Stimulated activated naive CD8-positive, alpha-beta T cell treated with anti-CD3 and anti-CD28 coated beads, Interleukin-15, amount 100 ng/mL, for 72 hours (primary cell): ENCODE measurements around the gene CHD3.

ENCODE experiments used
- ATAC-seq: fragments of 150-1000 bp; cut with Tn5 transposase; 2 replicates; pipeline ENCODE4 v1.10.0; 2021; ENCODE audit warnings: mild to moderate bottlenecking, moderate library complexity
- DNase-seq, 2 donors: peaks; one replicate each; pipeline ENCODE4 v3.0.0; 2021 to 2022
- H3K27ac Mint-ChIP-seq, 2 donors: one replicate each; pipeline ENCODE4 v1.8.0; 2022; ENCODE audit warnings: mild to moderate bottlenecking in 2 of 2, mixed read lengths in 2 of 2, moderate library complexity in 2 of 2
- H3K27me3 Mint-ChIP-seq: one replicate; pipeline ENCODE4 v1.8.0; 2022; ENCODE audit warnings: mixed read lengths
- H3K4me1 Mint-ChIP-seq: one replicate; pipeline ENCODE4 v1.8.0; 2022; ENCODE audit warnings: mild to moderate bottlenecking, mixed read lengths
- H3K4me3 Mint-ChIP-seq, 2 donors: one replicate each; pipeline ENCODE4 v1.8.0; 2022; ENCODE audit warnings: mild to moderate bottlenecking in 2 of 2, mixed read lengths in 2 of 2, moderate library complexity in 1 of 2
- H3K9me3 Mint-ChIP-seq, 2 donors: one replicate each; pipeline ENCODE4 v1.8.0; 2022; ENCODE audit warnings: mixed read lengths in 2 of 2

The CHD3 gene

DNA sequence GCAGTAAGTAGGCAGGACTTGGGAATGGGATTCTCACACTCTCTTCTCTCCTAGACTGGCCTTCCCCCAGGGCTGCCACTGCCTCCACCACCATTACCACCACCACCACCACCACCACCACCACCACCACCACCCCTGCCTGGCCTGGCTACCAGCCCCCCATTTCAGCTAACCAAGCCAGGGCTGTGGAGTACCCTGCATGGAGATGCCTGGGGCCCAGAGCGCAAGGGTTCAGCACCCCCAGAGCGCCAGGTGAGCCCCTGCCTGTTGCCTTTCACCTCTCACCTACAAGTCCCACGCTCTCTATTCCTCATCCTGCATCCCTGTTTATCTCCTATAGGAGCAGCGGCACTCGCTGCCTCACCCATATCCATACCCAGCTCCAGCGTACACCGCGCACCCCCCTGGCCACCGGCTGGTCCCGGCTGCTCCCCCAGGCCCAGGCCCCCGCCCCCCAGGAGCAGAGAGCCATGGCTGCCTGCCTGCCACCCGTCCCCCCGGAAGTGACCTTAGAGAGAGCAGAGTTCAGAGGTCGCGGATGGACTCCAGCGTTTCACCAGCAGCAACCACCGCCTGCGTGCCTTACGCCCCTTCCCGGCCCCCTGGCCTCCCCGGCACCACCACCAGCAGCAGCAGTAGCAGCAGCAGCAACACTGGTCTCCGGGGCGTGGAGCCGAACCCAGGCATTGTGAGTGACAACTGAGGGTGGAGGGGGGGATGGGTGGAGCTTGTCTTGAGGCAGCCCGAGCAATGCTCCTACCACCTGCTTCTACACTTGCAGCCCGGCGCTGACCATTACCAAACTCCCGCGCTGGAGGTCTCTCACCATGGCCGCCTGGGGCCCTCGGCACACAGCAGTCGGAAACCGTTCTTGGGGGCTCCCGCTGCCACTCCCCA, 41.6 kb upstream of the CHD3 start:
- H3K4me1 Mint-ChIP-seq: peaks cover 79% of the 10 kb centered on the region
- no peaks in the 10 kb centered on the region for H3K9me3 Mint-ChIP-seq
- peak overlapping the region in 1 of 2 donors; percentile 27 for H3K27ac Mint-ChIP-seq
- no peaks in the 10 kb centered on the region for H3K27me3 Mint-ChIP-seq
- H3K4me3 Mint-ChIP-seq: peak overlapping the region; percentile 30 to 68
- ATAC-seq: no peak
- DNase-seq: no peak

DNA sequence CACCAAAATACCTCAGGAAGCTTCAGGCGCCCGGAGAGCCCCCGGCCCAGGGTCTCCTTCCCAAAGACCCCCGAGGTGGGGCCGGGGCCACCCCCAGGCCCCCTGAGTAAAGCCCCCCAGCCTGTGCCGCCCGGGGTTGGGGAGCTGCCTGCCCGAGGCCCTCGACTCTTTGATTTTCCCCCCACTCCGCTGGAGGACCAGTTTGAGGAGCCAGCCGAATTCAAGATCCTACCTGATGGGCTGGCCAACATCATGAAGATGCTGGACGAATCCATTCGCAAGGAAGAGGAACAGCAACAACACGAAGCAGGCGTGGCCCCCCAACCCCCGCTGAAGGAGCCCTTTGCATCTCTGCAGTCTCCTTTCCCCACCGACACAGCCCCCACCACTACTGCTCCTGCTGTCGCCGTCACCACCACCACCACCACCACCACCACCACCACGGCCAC, 40.4 kb upstream of the CHD3 start:
- DNase-seq (no peak), ATAC-seq (no peak)
- Mint-ChIP-seq H3K9me3 (no peaks in the 10 kb centered on the region), H3K27ac (peak overlapping the region; percentile 46 to 59), H3K27me3 (no peaks in the 10 kb centered on the region), H3K4me3 (peak overlapping the region; percentile 35 to 46), H3K4me1 (peaks cover 81% of the 10 kb centered on the region)

GRCh38 chr17:7848739-7849129, 39.9 kb upstream of the CHD3 start:
- Mint-ChIP-seq H3K27ac (no peak overlapping the region), H3K4me3 (no peak overlapping the region), H3K9me3 (no peaks in the 10 kb centered on the region), H3K4me1 (peaks cover 83% of the 10 kb centered on the region), H3K27me3 (no peaks in the 10 kb centered on the region)
- no peak for ATAC-seq
- DNase-seq: no peak

DNA sequence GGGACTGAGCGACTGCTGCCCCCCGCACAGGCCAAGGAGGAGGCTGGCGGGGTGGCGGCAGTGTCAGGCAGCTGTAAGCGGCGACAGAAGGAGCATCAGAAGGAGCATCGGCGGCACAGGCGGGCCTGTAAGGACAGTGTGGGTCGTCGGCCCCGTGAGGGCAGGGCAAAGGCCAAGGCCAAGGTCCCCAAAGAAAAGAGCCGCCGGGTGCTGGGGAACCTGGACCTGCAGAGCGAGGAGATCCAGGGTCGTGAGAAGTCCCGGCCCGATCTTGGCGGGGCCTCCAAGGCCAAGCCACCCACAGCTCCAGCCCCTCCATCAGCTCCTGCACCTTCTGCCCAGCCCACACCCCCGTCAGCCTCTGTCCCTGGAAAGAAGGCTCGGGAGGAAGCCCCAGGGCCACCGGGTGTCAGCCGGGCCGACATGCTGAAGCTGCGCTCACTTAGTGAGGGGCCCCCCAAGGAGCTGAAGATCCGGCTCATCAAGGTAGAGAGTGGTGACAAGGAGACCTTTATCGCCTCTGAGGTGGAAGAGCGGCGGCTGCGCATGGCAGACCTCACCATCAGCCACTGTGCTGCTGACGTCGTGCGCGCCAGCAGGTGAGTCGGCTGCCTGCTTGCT, 39.3 kb upstream of the CHD3 start:
- Mint-ChIP-seq H3K4me3 (no peak overlapping the region), H3K9me3 (no peaks in the 10 kb centered on the region), H3K27ac (peak overlapping the region in 1 of 2 donors; percentile 12), H3K27me3 (no peaks in the 10 kb centered on the region), H3K4me1 (peaks cover 87% of the 10 kb centered on the region)
- ATAC-seq (no peak), DNase-seq (no peak)

GRCh38 chr17:7849751-7850504, 38.7 kb upstream of the CHD3 start:
- Mint-ChIP-seq H3K9me3 (no peaks in the 10 kb centered on the region), H3K4me1 (peaks cover 85% of the 10 kb centered on the region), H3K27me3 (no peaks in the 10 kb centered on the region), H3K27ac (peak overlapping the region in 1 of 2 donors; percentile 71), H3K4me3 (peak overlapping the region in 1 of 2 donors; percentile 51)
- DNase-seq (no peak), ATAC-seq (no peak)

DNA sequence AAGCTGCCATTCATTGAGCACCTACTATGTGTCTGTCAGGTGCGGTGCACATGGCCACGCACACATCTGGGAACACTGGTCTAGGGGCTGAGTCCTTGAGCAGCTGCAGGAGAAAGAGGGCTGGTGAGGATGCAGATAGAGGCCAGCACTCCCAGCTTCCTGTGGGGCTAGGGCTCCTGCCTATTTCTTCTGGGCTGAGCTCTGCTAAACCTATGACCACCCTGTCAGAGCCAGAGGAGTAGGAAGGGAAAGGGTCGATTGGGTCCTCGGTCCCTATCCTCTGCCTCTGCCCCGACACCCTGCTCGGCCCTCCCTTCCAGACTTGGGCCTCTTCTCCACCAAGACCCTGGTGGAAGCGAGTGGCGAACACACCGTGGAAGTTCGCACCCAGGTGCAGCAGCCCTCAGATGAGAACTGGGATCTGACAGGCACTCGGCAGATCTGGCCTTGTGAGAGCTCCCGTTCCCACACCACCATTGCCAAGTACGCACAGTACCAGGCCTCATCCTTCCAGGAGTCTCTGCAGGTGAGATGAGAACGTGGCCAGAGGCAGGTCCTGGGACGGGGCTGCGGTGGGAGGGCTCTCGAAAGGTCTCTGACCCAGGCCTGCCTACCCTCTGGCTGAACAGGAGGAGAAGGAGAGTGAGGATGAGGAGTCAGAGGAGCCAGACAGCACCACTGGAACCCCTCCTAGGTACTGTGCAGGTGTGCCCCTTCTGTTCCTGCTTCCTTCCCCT, 37.7 kb upstream of the CHD3 start:
- peaks cover 76% of the 10 kb centered on the region for H3K4me1 Mint-ChIP-seq

DNA sequence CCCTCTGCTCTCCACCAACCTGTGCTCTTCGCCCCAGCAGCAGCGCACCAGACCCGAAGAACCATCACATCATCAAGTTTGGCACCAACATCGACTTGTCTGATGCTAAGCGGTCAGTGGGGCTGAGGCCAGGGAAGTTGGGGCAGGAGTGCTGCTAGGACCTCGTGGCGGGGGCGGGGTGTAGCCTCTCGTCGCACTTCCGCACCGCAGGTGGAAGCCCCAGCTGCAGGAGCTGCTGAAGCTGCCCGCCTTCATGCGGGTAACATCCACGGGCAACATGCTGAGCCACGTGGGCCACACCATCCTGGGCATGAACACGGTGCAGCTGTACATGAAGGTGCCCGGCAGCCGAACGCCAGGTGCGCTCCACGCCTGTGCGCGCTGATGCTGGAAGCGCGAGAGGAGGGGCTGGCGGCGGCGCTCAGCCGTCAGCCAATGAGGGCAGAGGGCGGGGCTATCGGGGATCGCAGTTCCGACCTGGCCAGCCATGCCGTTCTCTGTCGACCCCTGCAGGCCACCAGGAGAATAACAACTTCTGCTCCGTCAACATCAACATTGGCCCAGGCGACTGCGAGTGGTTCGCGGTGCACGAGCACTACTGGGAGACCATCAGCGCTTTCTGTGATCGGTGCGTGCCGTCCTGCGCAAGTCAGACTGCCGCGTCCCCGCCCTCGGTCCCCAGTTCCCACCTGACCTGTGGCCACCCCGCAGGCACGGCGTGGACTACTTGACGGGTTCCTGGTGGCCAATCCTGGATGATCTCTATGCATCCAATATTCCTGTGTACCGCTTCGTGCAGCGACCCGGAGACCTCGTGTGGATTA, 36.9 kb upstream of the CHD3 start:
- Mint-ChIP-seq H3K27ac (peak overlapping the region in 1 of 2 donors; percentile 88), H3K4me1 (peaks cover 68% of the 10 kb centered on the region)

More for the DNA sequence above, 37.7 kb upstream of the CHD3 start:
- no peaks in the 10 kb centered on the region for H3K9me3 Mint-ChIP-seq
- H3K27ac Mint-ChIP-seq: peak overlapping the region in 1 of 2 donors; percentile 77
- H3K27me3 Mint-ChIP-seq: no peaks in the 10 kb centered on the region
- no peak for DNase-seq
- H3K4me3 Mint-ChIP-seq: peak overlapping the region; percentile 63 to 79
- peak; percentile 21 for ATAC-seq

DNA sequence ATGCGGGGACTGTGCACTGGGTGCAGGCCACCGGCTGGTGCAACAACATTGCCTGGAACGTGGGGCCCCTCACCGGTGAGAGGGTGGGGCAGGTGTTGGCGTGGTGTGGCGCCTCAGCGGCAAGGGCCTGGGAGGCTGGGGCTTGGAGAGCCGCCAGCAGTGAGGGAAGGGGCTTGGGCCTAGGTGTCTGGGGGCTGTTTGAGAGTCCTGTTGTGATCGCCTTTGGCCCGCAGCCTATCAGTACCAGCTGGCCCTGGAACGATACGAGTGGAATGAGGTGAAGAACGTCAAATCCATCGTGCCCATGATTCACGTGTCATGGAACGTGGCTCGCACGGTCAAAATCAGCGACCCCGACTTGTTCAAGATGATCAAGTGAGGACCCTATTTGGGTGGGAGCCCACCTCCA, 36.3 kb upstream of the CHD3 start:
- no peak for ATAC-seq
- DNase-seq: no peak
- Mint-ChIP-seq H3K27ac (peak overlapping the region in 1 of 2 donors; percentile 89), H3K4me1 (peaks cover 62% of the 10 kb centered on the region), H3K4me3 (no peak overlapping the region), H3K27me3 (no peaks in the 10 kb centered on the region), H3K9me3 (no peaks in the 10 kb centered on the region)

More for the DNA sequence above, 36.9 kb upstream of the CHD3 start:
- peak overlapping the region; percentile 47 to 79 for H3K4me3 Mint-ChIP-seq
- DNase-seq (peak; percentile 90 to 91), ATAC-seq (peak; percentile 88)
- no peaks in the 10 kb centered on the region for H3K9me3 Mint-ChIP-seq
- no peaks in the 10 kb centered on the region for H3K27me3 Mint-ChIP-seq

DNA sequence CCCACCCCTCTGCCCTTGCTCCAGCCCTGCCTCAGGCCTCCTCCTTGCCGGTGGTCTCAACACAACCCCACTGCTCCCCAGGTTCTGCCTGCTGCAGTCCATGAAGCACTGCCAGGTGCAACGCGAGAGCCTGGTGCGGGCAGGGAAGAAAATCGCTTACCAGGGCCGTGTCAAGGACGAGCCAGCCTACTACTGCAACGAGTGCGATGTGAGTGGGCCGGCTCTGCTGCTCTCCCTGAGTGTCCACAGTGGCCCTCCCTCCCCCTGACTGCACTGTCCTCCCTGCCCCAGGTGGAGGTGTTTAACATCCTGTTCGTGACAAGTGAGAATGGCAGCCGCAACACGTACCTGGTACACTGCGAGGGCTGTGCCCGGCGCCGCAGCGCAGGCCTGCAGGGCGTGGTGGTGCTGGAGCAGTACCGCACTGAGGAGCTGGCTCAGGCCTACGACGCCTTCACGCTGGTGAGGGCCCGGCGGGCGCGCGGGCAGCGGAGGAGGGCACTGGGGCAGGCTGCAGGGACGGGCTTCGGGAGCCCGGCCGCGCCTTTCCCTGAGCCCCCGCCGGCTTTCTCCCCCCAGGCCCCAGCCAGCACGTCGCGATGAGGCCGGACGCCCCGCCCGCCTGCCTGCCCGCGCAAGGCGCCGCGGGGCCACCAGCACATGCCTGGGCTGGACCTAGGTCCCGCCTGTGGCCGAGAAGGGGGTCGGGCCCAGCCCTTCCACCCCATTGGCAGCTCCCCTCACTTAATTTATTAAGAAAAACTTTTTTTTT, 35.5 kb upstream of the CHD3 start:
- no peak overlapping the region for H3K4me3 Mint-ChIP-seq
- ATAC-seq (no peak), DNase-seq (no peak)
- H3K27me3 Mint-ChIP-seq: no peaks in the 10 kb centered on the region
- no peak overlapping the region for H3K27ac Mint-ChIP-seq
- H3K9me3 Mint-ChIP-seq: no peaks in the 10 kb centered on the region
- H3K4me1 Mint-ChIP-seq: peaks cover 55% of the 10 kb centered on the region

DNA sequence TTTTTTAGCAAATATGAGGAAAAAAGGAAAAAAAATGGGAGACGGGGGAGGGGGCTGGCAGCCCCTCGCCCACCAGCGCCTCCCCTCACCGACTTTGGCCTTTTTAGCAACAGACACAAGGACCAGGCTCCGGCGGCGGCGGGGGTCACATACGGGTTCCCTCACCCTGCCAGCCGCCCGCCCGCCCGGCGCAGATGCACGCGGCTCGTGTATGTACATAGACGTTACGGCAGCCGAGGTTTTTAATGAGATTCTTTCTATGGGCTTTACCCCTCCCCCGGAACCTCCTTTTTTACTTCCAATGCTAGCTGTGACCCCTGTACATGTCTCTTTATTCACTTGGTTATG, 34.9 kb upstream of the CHD3 start:
- Mint-ChIP-seq H3K4me3 (no peak overlapping the region), H3K9me3 (no peaks in the 10 kb centered on the region), H3K27ac (peak overlapping the region in 1 of 2 donors; percentile 63), H3K4me1 (peaks cover 51% of the 10 kb centered on the region), H3K27me3 (no peaks in the 10 kb centered on the region)
- no peak for ATAC-seq
- DNase-seq: no peak

DNA sequence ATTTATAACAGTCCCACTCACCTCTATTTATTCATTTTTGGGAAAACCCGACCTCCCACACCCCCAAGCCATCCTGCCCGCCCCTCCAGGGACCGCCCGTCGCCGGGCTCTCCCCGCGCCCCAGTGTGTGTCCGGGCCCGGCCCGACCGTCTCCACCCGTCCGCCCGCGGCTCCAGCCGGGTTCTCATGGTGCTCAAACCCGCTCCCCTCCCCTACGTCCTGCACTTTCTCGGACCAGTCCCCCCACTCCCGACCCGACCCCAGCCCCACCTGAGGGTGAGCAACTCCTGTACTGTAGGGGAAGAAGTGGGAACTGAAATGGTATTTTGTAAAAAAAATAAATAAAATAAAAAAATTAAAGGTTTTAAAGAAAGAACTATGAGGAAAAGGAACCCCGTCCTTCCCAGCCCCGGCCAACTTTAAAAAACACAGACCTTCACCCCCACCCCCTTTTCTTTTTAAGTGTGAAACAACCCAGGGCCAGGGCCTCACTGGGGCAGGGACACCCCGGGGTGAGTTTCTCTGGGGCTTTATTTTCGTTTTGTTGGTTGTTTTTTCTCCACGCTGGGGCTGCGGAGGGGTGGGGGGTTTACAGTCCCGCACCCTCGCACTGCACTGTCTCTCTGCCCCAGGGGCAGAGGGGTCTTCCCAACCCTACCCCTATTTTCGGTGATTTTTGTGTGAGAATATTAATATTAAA, 34.4 kb upstream of the CHD3 start:
- no peak overlapping the region for H3K27ac Mint-ChIP-seq
- ATAC-seq (no peak), DNase-seq (no peak)
- no peaks in the 10 kb centered on the region for H3K27me3 Mint-ChIP-seq
- no peaks in the 10 kb centered on the region for H3K9me3 Mint-ChIP-seq
- H3K4me1 Mint-ChIP-seq: peaks cover 45% of the 10 kb centered on the region
- no peak overlapping the region for H3K4me3 Mint-ChIP-seq

GRCh38 chr17:7854851-7855659, 33.5 kb upstream of the CHD3 start, which contains the start of gene TMEM88:
TSS of gene TMEM88 (plus strand) at chr17:7855066. CDS start at chr17:7855075, 9 bp downstream.
- H3K4me1 Mint-ChIP-seq: peaks cover 37% of the 10 kb centered on the region
- H3K27ac Mint-ChIP-seq: peak within 1 kb of the TSS in 1 of 2 donors; percentile 63
- H3K9me3 Mint-ChIP-seq: no peaks in the 10 kb centered on the region
- no peaks in the 10 kb centered on the region for H3K27me3 Mint-ChIP-seq
- DNase-seq: no peak
- peak within 1 kb of the TSS in 1 of 2 donors; percentile 14 for H3K4me3 Mint-ChIP-seq
- no peak for ATAC-seq

GRCh38 chr17:7855660-7856010, 33.0 kb upstream of the CHD3 start:
- no peak overlapping the region for H3K27ac Mint-ChIP-seq
- H3K4me1 Mint-ChIP-seq: peaks cover 34% of the 10 kb centered on the region
- ATAC-seq (no peak), DNase-seq (no peak)
- no peaks in the 10 kb centered on the region for H3K9me3 Mint-ChIP-seq
- H3K4me3 Mint-ChIP-seq: no peak overlapping the region
- H3K27me3 Mint-ChIP-seq: no peaks in the 10 kb centered on the region
